SK-N-SH (cell line): ENCODE results near the gene ZNF829. TPM values are rescaled to one million over a fixed set of nuclear protein-coding genes. Genes with fewer than 3 reads are reported as not detected.
A peak's percentile ranks its signal among the peaks of the same experiment; 100 is the strongest.

Experiments
- CTCF ChIA-PET: fragments of 300-600, 350-600 bp; formaldehyde crosslinking; extraction: SDS; loops from one replicate; lab custom pipeline; 2021; lab: Yijun Ruan, JAX
- POLR2A ChIA-PET: fragments of 350-600 bp; sonication (Branson Sonifier 250); formaldehyde crosslinking; extraction: SDS; loops from one replicate; lab custom pipeline; 2020; ENCODE audit warnings: antibody characterized with exemption, inconsistent platforms; lab: Yijun Ruan, JAX
- DNase-seq: peaks from one replicate; pipeline ENCODE4 v3.0.0; 2012
- H2AFZ ChIP-seq: fragments of 200-600 bp; sonication (generic); 2 replicates; pipeline ENCODE4 v1.8.1; 2016; ENCODE audit warnings: antibody characterized with exemption, mild to moderate bottlenecking, low read depth
- H3F3A ChIP-seq: fragments of 200-600 bp; sonication (generic); replicated peaks from 2 replicates; pipeline ENCODE3; 2016; ENCODE audit warnings: antibody characterized with exemption, mild to moderate bottlenecking; ENCODE audit not compliant: insufficient read depth
- H3K27ac ChIP-seq, 2 experiments: fragments of 200-500 bp in 1 of 2; fragments of 200-600 bp in 1 of 2; sonication (Bioruptor generic) in 1 of 2; sonication (generic), shearing (Covaris generic) in 1 of 2; 2 replicates each; pipeline versions ENCODE4 v1.5.1 to v1.6.1; 2014 to 2016; ENCODE audit warnings: low read depth in 2 of 2, inconsistent platforms in 1 of 2, low read length in 1 of 2, mild to moderate bottlenecking in 1 of 2, mixed read lengths in 1 of 2
- H3K27me3 ChIP-seq: fragments of 200-600 bp; sonication (generic), shearing (Covaris generic); 2 replicates; pipeline ENCODE4 v1.6.1; 2016; ENCODE audit warnings: mixed run types; ENCODE audit not compliant: insufficient read depth
- H3K36me3 ChIP-seq, 2 experiments: fragments of 200-500 bp in 1 of 2; fragments of 200-600 bp in 1 of 2; sonication (Bioruptor generic) in 1 of 2; sonication (generic) in 1 of 2; replicated peaks in 1 of 2; 2 replicates each; pipeline versions ENCODE3 to v1.5.1; 2014 to 2016; ENCODE audit warnings: low read length in 1 of 2, mild to moderate bottlenecking in 1 of 2; ENCODE audit not compliant: insufficient read depth in 2 of 2, control insufficient read depth in 1 of 2
- H3K4me1 ChIP-seq, 2 experiments: fragments of 200-500 bp in 1 of 2; fragments of 200-600 bp in 1 of 2; sonication (Bioruptor generic) in 1 of 2; sonication (generic), shearing (Covaris generic) in 1 of 2; 2 replicates each; pipeline versions ENCODE4 v1.5.1 to v1.6.1; 2014 to 2016; ENCODE audit warnings: low read depth in 1 of 2, low read length in 1 of 2, mixed run types in 1 of 2; ENCODE audit not compliant: insufficient read depth in 2 of 2, control insufficient read depth in 1 of 2
- H3K4me2 ChIP-seq: fragments of 200-600 bp; sonication (generic), shearing (Covaris generic); 2 replicates; pipeline ENCODE4 v1.6.1; 2017; ENCODE audit warnings: mixed run types
- H3K4me3 ChIP-seq, 2 experiments: fragments of 200-500 bp in 1 of 2; fragments of 200-600 bp in 1 of 2; sonication (Bioruptor generic) in 1 of 2; sonication (generic), shearing (Covaris generic) in 1 of 2; 2 replicates each; pipeline versions ENCODE4 v1.5.1 to v1.8.1; 2014 to 2016; ENCODE audit warnings: low read depth in 2 of 2, inconsistent platforms in 1 of 2, low read length in 1 of 2, mild to moderate bottlenecking in 1 of 2, mixed read lengths in 1 of 2, moderate library complexity in 1 of 2
- H3K79me2 ChIP-seq: fragments of 200-600 bp; sonication (generic); 2 replicates; pipeline ENCODE4 v1.8.1; 2017; ENCODE audit warnings: mild to moderate bottlenecking; ENCODE audit not compliant: insufficient read depth
- H3K9ac ChIP-seq: fragments of 200-600 bp; sonication (generic); 2 replicates; pipeline ENCODE4 v1.6.1; 2017; ENCODE audit warnings: mixed run types
- H3K9me2 ChIP-seq: fragments of 200-600 bp; sonication (generic); 2 replicates; pipeline ENCODE4 v1.6.1; 2017; ENCODE audit warnings: mixed run types
- H3K9me3 ChIP-seq: fragments of 200-600 bp; sonication (generic); 2 replicates; pipeline ENCODE4 v1.6.1; 2017; ENCODE audit warnings: mixed run types, mild to moderate bottlenecking, moderate library complexity
- H4K20me1 ChIP-seq: fragments of 200-600 bp; sonication (generic); 2 replicates; pipeline ENCODE4 v1.6.1; 2017; ENCODE audit warnings: mild to moderate bottlenecking, mixed run types; ENCODE audit not compliant: insufficient read depth
- EP300 ChIP-seq, 2 experiments: IDR thresholded peaks; 2 replicates each; pipeline versions ENCODE4 v1.4.0 to v1.6.1; 2012; ENCODE audit warnings: borderline replicate concordance in 1 of 2, low read depth in 1 of 2, low read length in 1 of 2
- FOXJ3 ChIP-seq: sonication (generic); formaldehyde crosslinking; IDR thresholded peaks from 2 replicates; pipeline ENCODE4 v1.5.1; 2020; ENCODE audit warnings: mild to moderate bottlenecking, missing genetic modification reagents
- GABPA ChIP-seq: IDR thresholded peaks from 2 replicates; pipeline ENCODE4 v1.4.0; 2012; ENCODE audit warnings: low read depth, mild to moderate bottlenecking
- JUND ChIP-seq: IDR thresholded peaks from 2 replicates; pipeline ENCODE4 v1.4.0; 2012
- MAX ChIP-seq: IDR thresholded peaks from 2 replicates; pipeline ENCODE4 v1.4.0; 2012; ENCODE audit warnings: low read depth
- MEF2A ChIP-seq: IDR thresholded peaks from 2 replicates; pipeline ENCODE4 v1.4.0; 2012; ENCODE audit warnings: low read depth, borderline replicate concordance
- NRF1 ChIP-seq: IDR thresholded peaks from 2 replicates; pipeline ENCODE4 v1.6.1; 2012; ENCODE audit warnings: low read depth, mild to moderate bottlenecking, low read length
- POLR2AphosphoS5 ChIP-seq: IDR thresholded peaks from 2 replicates; pipeline ENCODE4 v1.6.1; 2012; ENCODE audit warnings: low read depth, low read length
- RAD21 ChIP-seq: IDR thresholded peaks from 2 replicates; pipeline ENCODE4 v1.6.1; 2012; ENCODE audit warnings: mild to moderate bottlenecking, low read length
- RFX5 ChIP-seq: IDR thresholded peaks from 2 replicates; pipeline ENCODE4 v1.6.1; 2012; ENCODE audit warnings: mild to moderate bottlenecking, improper control_type of control experiment, low read length
- SIN3A ChIP-seq: IDR thresholded peaks from 2 replicates; pipeline ENCODE4 v1.6.1; 2012; ENCODE audit warnings: low read depth, mild to moderate bottlenecking, low read length, moderate library complexity, borderline replicate concordance
- TAF1 ChIP-seq: IDR thresholded peaks from 2 replicates; pipeline ENCODE4 v1.6.1; 2012; ENCODE audit warnings: low read depth, mild to moderate bottlenecking, low read length, moderate library complexity, borderline replicate concordance
- USF1 ChIP-seq: IDR thresholded peaks from 2 replicates; pipeline ENCODE4 v1.4.0; 2012; ENCODE audit warnings: low read depth, borderline replicate concordance
- WGBS: methylation state at CpG from one replicate; pipeline ENCODE4 v1.1.6; 2017; ENCODE audit warnings: low lambda C conversion rate; 5-methylcytosine and 5-hydroxymethylcytosine counted together
- polyA plus RNA-seq, 3 experiments: library from polyadenylated mRNA; depleted of rRNA; stranded (reverse); fragments of >200 nt; gene quantifications; 2 replicates each; pipeline ENCODE4 v1.2.3, GENCODE V29; 2012
- TF ChIP-seq, protein P1 (sequence below): fragments of 200-600 bp; sonication (generic); IDR thresholded peaks from 2 replicates; pipeline ENCODE4 v1.6.1; 2017; ENCODE audit warnings: antibody characterized with exemption, mild to moderate bottlenecking, moderate library complexity
- TF ChIP-seq, protein P2 (sequence below): fragments of 150-350 bp; IDR thresholded peaks from 2 replicates; pipeline ENCODE4 v1.6.1; 2017; ENCODE audit warnings: antibody characterized with exemption, low read length, low read depth, borderline replicate concordance

The ZNF829 gene
- polyA plus RNA-seq, 1 of the 3 experiments (the other 2 are of a cell fraction) = 0.72 TPM

- no peak overlapping the region; a peak in 1 of 4 replicates for H3K4me3 ChIP-seq
- H3K27me3 ChIP-seq = no peaks in the 10 kb centered on the region
- peaks cover 16% of the 10 kb centered on the region for H3K9me3 ChIP-seq
- H3F3A ChIP-seq = no peaks in the 10 kb centered on the region
- no peak overlapping the region for H3K9ac ChIP-seq
- H2AFZ ChIP-seq = no peak overlapping the region
- no peak for DNase-seq
- H3K79me2 ChIP-seq = no peaks in the 10 kb centered on the region
- H3K4me1 ChIP-seq = no peaks in the 10 kb centered on the region
- WGBS = 89% methylated on average over 5 of the region's 5 CpGs
- H3K4me2 ChIP-seq = no peak overlapping the region
- H3K27ac ChIP-seq = no peak overlapping the region
- POLR2A ChIA-PET = no interaction called here
- no peaks in the 10 kb centered on the region for H3K9me2 ChIP-seq
- H4K20me1 ChIP-seq = no peaks in the 10 kb centered on the region
- TF ChIP-seq RFX5 = no peak
- TF ChIP-seq GABPA = no peak
- no peak for TF ChIP-seq POLR2AphosphoS5
- TF ChIP-seq, protein P1, sequence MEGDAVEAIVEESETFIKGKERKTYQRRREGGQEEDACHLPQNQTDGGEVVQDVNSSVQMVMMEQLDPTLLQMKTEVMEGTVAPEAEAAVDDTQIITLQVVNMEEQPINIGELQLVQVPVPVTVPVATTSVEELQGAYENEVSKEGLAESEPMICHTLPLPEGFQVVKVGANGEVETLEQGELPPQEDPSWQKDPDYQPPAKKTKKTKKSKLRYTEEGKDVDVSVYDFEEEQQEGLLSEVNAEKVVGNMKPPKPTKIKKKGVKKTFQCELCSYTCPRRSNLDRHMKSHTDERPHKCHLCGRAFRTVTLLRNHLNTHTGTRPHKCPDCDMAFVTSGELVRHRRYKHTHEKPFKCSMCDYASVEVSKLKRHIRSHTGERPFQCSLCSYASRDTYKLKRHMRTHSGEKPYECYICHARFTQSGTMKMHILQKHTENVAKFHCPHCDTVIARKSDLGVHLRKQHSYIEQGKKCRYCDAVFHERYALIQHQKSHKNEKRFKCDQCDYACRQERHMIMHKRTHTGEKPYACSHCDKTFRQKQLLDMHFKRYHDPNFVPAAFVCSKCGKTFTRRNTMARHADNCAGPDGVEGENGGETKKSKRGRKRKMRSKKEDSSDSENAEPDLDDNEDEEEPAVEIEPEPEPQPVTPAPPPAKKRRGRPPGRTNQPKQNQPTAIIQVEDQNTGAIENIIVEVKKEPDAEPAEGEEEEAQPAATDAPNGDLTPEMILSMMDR = no peak
- no peak for TF ChIP-seq MAX
- CTCF ChIA-PET = no interaction called here
- peaks cover 37 to 66% of the 10 kb centered on the region in 2 experiments for H3K36me3 ChIP-seq
These were observed 34.4 kb upstream of the ZNF829 start for GRCh38 chr19:36950335-36951119.

GRCh38 chr19:36939153-36939552 lies 23.1 kb upstream of the ZNF829 start:
- peak; percentile 17 for DNase-seq
- H3K4me2 ChIP-seq = no peak overlapping the region
- no peak overlapping the region for H3K4me3 ChIP-seq
- TF ChIP-seq TAF1 = no peak
- peak; percentile 14; the same call in 1 of the 2 replicates for TF ChIP-seq RAD21
- no peaks in the 10 kb centered on the region for H3K9me2 ChIP-seq
- no peaks in the 10 kb centered on the region for H4K20me1 ChIP-seq
- ChIA-PET POLR2A (no interaction called here), CTCF (no interaction called here)
- no peaks in the 10 kb centered on the region for H3K27me3 ChIP-seq
- no peaks in the 10 kb centered on the region for H3K9me3 ChIP-seq
- H3K27ac ChIP-seq = no peak overlapping the region
- no peaks in the 10 kb centered on the region for H3K4me1 ChIP-seq
- no peaks in the 10 kb centered on the region for H3F3A ChIP-seq
- H3K9ac ChIP-seq = no peak overlapping the region
- H3K79me2 ChIP-seq = peaks cover 6% of the 10 kb centered on the region; the same call in 1 of the 2 replicates
- no peak overlapping the region for H2AFZ ChIP-seq
- peaks cover 52 to 86% of the 10 kb centered on the region in 2 experiments for H3K36me3 ChIP-seq

DNA sequence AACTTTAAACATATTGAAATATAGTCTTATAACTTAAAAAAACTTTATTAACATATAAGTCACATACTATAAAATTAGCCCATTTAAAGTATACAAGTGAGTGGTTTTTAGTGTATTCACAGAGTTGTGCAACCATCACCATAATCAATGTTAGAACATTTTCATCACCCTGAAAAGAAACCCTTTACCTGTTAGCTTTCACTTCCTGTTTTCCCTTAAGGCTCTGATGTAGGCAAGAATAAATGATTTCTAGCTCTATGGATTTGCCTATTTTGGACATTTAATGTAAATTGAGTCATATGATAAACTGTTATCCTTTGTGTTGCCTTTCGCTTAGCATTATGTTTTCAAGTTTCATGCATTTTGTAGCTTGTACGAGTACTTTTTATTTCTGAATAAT lies 15.6 kb upstream of the ZNF829 start:
- ChIA-PET POLR2A (no interaction called here), CTCF (no interaction called here)
- H3K79me2 ChIP-seq = peaks cover 9% of the 10 kb centered on the region; the same call in 1 of the 2 replicates
- H2AFZ ChIP-seq = no peak overlapping the region
- no peaks in the 10 kb centered on the region for H3K9me2 ChIP-seq
- H3K4me1 ChIP-seq = no peaks in the 10 kb centered on the region
- H4K20me1 ChIP-seq = no peaks in the 10 kb centered on the region
- no peaks in the 10 kb centered on the region for H3K27me3 ChIP-seq
- H3K9me3 ChIP-seq = peaks cover 11% of the 10 kb centered on the region; the same call in 1 of the 2 replicates
- 88% methylated on average over 2 of the region's 2 CpGs for WGBS
- H3K27ac ChIP-seq = no peak overlapping the region
- H3K4me3 ChIP-seq = no peak overlapping the region
- H3K36me3 ChIP-seq = peaks cover 13 to 76% of the 10 kb centered on the region in 2 experiments
- no peak overlapping the region for H3K4me2 ChIP-seq
- DNase-seq = no peak
- no peak overlapping the region for H3K9ac ChIP-seq
- H3F3A ChIP-seq = no peaks in the 10 kb centered on the region
- TF ChIP-seq SIN3A (no peak), FOXJ3 (CRISPR knock-in tag) (no peak), EP300 (IDR thresholded peaks at IDR 0.05; ENCODE audit: borderline replicate concordance in 1 of 2, low read depth in 1 of 2, low read length in 1 of 2) (no peak), JUND (no peak), NRF1 (no peak), RFX5 (no peak), USF1 (no peak), POLR2AphosphoS5 (no peak), MEF2A (no peak)
- TF ChIP-seq, protein P2, sequence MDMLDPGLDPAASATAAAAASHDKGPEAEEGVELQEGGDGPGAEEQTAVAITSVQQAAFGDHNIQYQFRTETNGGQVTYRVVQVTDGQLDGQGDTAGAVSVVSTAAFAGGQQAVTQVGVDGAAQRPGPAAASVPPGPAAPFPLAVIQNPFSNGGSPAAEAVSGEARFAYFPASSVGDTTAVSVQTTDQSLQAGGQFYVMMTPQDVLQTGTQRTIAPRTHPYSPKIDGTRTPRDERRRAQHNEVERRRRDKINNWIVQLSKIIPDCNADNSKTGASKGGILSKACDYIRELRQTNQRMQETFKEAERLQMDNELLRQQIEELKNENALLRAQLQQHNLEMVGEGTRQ = no peak
